Fibroblast of lung (primary cell): Measurements from ENCODE around the gene FAM222A.

Source experiments
- CTCF ChIP-seq, 2 donors: IDR thresholded peaks in 1 of 2; conservative IDR thresholded peaks in 1 of 2; 1 replicate in 1 of 2; 2 replicates in 1 of 2; pipeline ENCODE4 v1.5.1; 2011 to 2012; ENCODE audit warnings: low read length in 2 of 2, control low read depth in 1 of 2, inconsistent platforms in 1 of 2, low read depth in 1 of 2, mild to moderate bottlenecking in 1 of 2
- EZH2 ChIP-seq: IDR thresholded peaks from 2 replicates; pipeline ENCODE4 v1.5.1; 2012; ENCODE audit warnings: low read length, control low read depth, mild to moderate bottlenecking; ENCODE audit errors: missing control alignments

- no peak for TF ChIP-seq CTCF (conservative IDR thresholded peaks at IDR 0.05 in 1 of 2, IDR thresholded peaks at IDR 0.05 in 1 of 2; ENCODE audit: low read depth in 1 of 2, low read length in 2 of 2)
- TF ChIP-seq EZH2 = no peak
Observed at GRCh38 chr12:109817627-109818231, 104.1 kb downstream of the FAM222A start.
